Loucy (cell line): ENCODE results near the gene VCAM1.

ENCODE experiments used
- EZH2phosphoT487 ChIP-seq: fragments of 200-600 bp; IDR thresholded peaks from 2 replicates; pipeline ENCODE4 v1.6.1; 2018; ENCODE audit warnings: antibody characterized with exemption, mild to moderate bottlenecking, moderate library complexity, borderline replicate concordance
- TF ChIP-seq, protein P1 (sequence below): fragments of 200-600 bp; sonication (generic); conservative IDR thresholded peaks from 2 replicates; pipeline ENCODE4 v1.5.1; 2014; ENCODE audit warnings: mild to moderate bottlenecking, antibody characterized with exemption, low read length

DNA sequence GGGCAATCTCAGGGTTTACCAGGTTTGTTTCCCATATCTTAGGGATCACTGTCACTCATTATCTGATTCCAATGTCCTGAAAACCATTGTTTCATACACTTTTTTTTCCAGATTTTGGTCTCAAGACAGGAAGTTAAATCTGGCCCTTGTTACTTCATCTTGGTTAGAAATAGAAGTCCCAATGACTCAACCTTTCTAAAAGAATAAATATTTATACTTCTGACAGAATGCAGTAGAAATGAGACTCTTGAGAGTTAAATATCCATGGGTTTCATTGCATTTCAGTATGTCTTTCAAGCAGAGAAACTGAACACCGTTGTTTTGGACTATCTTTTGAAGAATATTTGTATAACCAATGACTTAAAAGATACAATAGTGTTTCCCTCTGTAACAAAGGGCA lies 19.8 kb upstream of the VCAM1 start:
- TF ChIP-seq, protein P1, sequence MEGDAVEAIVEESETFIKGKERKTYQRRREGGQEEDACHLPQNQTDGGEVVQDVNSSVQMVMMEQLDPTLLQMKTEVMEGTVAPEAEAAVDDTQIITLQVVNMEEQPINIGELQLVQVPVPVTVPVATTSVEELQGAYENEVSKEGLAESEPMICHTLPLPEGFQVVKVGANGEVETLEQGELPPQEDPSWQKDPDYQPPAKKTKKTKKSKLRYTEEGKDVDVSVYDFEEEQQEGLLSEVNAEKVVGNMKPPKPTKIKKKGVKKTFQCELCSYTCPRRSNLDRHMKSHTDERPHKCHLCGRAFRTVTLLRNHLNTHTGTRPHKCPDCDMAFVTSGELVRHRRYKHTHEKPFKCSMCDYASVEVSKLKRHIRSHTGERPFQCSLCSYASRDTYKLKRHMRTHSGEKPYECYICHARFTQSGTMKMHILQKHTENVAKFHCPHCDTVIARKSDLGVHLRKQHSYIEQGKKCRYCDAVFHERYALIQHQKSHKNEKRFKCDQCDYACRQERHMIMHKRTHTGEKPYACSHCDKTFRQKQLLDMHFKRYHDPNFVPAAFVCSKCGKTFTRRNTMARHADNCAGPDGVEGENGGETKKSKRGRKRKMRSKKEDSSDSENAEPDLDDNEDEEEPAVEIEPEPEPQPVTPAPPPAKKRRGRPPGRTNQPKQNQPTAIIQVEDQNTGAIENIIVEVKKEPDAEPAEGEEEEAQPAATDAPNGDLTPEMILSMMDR: no peak
- no peak for TF ChIP-seq EZH2phosphoT487
